Neuron (in vitro differentiated cells): ENCODE data around the gene SNX8.

Experiments used
- H2AFZ ChIP-seq: one replicate; pipeline ENCODE4 v1.6.1; 2013; ENCODE audit warnings: low read depth, mild to moderate bottlenecking, inconsistent platforms, low read length, moderate library complexity
- H3K27me3 ChIP-seq: one replicate; pipeline ENCODE4 v1.6.1; 2013; ENCODE audit warnings: low read length; ENCODE audit not compliant: insufficient read depth
- H3K36me3 ChIP-seq: one replicate; pipeline ENCODE4 v1.6.1; 2013; ENCODE audit warnings: low read length; ENCODE audit not compliant: insufficient read depth
- H3K4me1 ChIP-seq: one replicate; pipeline ENCODE4 v1.6.1; 2013; ENCODE audit warnings: low read length; ENCODE audit not compliant: insufficient read depth
- H3K4me3 ChIP-seq: 2 replicates; pipeline ENCODE4 v1.5.1; 2013; ENCODE audit warnings: mild to moderate bottlenecking, low read length, moderate library complexity
- H3K9me3 ChIP-seq: one replicate; pipeline ENCODE4 v1.6.1; 2013; ENCODE audit warnings: low read length

Gene SNX8

GRCh38 chr7:2259480-2259879 is 54.8 kb downstream of the SNX8 start:
- Histone ChIP-seq H3K9me3 (no peaks in the 10 kb centered on the region), H3K27me3 (no peaks in the 10 kb centered on the region), H3K4me3 (no peak overlapping the region), H2AFZ (no peak overlapping the region), H3K36me3 (peaks cover 23% of the 10 kb centered on the region), H3K4me1 (no peaks in the 10 kb centered on the region)

- H2AFZ ChIP-seq: no peak overlapping the region
- no peaks in the 10 kb centered on the region for H3K4me1 ChIP-seq
- H3K36me3 ChIP-seq: peaks cover 24% of the 10 kb centered on the region
- no peaks in the 10 kb centered on the region for H3K27me3 ChIP-seq
- H3K9me3 ChIP-seq: no peaks in the 10 kb centered on the region
- H3K4me3 ChIP-seq: no peak overlapping the region
Observed at GRCh38 chr7:2258661-2259365, 55.4 kb downstream of the SNX8 start.

- no peak overlapping the region for H3K4me3 ChIP-seq
- no peaks in the 10 kb centered on the region for H3K27me3 ChIP-seq
- no peak overlapping the region for H2AFZ ChIP-seq
Observed at GRCh38 chr7:2257651-2258050, 56.6 kb downstream of the SNX8 start.

GRCh38 chr7:2257046-2257551 is 57.1 kb downstream of the SNX8 start:
- Histone ChIP-seq H3K9me3 (no peaks in the 10 kb centered on the region), H3K4me1 (no peaks in the 10 kb centered on the region), H3K36me3 (peaks cover 23% of the 10 kb centered on the region), H2AFZ (no peak overlapping the region), H3K27me3 (no peaks in the 10 kb centered on the region), H3K4me3 (no peak overlapping the region)

More at GRCh38 chr7:2257651-2258050, 56.6 kb downstream of the SNX8 start:
- H3K4me1 ChIP-seq: no peaks in the 10 kb centered on the region
- H3K36me3 ChIP-seq: peaks cover 23% of the 10 kb centered on the region
- no peaks in the 10 kb centered on the region for H3K9me3 ChIP-seq

- no peak overlapping the region for H3K4me3 ChIP-seq
- no peaks in the 10 kb centered on the region for H3K9me3 ChIP-seq
- H3K27me3 ChIP-seq: no peaks in the 10 kb centered on the region
- H3K4me1 ChIP-seq: no peaks in the 10 kb centered on the region
- no peak overlapping the region for H2AFZ ChIP-seq
- H3K36me3 ChIP-seq: peaks cover 27% of the 10 kb centered on the region
Observed at GRCh38 chr7:2256306-2257045, 57.8 kb downstream of the SNX8 start.

GRCh38 chr7:2255145-2256139 is 58.8 kb downstream of the SNX8 start:
- Histone ChIP-seq H3K27me3 (no peaks in the 10 kb centered on the region), H2AFZ (no peak overlapping the region), H3K4me3 (no peak overlapping the region), H3K4me1 (no peaks in the 10 kb centered on the region), H3K9me3 (no peaks in the 10 kb centered on the region), H3K36me3 (peaks cover 33% of the 10 kb centered on the region)

- no peaks in the 10 kb centered on the region for H3K27me3 ChIP-seq
- peaks cover 33% of the 10 kb centered on the region for H3K36me3 ChIP-seq
- no peak overlapping the region for H2AFZ ChIP-seq
- H3K4me1 ChIP-seq: no peaks in the 10 kb centered on the region
- no peak overlapping the region for H3K4me3 ChIP-seq
- H3K9me3 ChIP-seq: no peaks in the 10 kb centered on the region
Observed at GRCh38 chr7:2254429-2255144, 59.7 kb downstream of the SNX8 start.

GRCh38 chr7:2253525-2254244 is 60.6 kb downstream of the SNX8 start:
- Histone ChIP-seq H3K36me3 (peaks cover 33% of the 10 kb centered on the region), H3K9me3 (no peaks in the 10 kb centered on the region), H3K27me3 (no peaks in the 10 kb centered on the region), H2AFZ (no peak overlapping the region), H3K4me1 (no peaks in the 10 kb centered on the region), H3K4me3 (no peak overlapping the region)

- no peak overlapping the region for H3K4me3 ChIP-seq
- no peaks in the 10 kb centered on the region for H3K27me3 ChIP-seq
- H3K4me1 ChIP-seq: no peaks in the 10 kb centered on the region
- H3K9me3 ChIP-seq: no peaks in the 10 kb centered on the region
- H3K36me3 ChIP-seq: peaks cover 33% of the 10 kb centered on the region
- H2AFZ ChIP-seq: no peak overlapping the region
Observed at GRCh38 chr7:2253021-2253420, 61.2 kb downstream of the SNX8 start.

GRCh38 chr7:2251841-2252771 is 62.1 kb downstream of the SNX8 start:
- Histone ChIP-seq H3K27me3 (no peaks in the 10 kb centered on the region), H3K4me3 (no peak overlapping the region), H3K36me3 (peaks cover 29% of the 10 kb centered on the region), H2AFZ (no peak overlapping the region), H3K4me1 (no peaks in the 10 kb centered on the region), H3K9me3 (no peaks in the 10 kb centered on the region)

- Histone ChIP-seq H3K36me3 (peaks cover 29% of the 10 kb centered on the region), H2AFZ (no peak overlapping the region), H3K4me3 (no peak overlapping the region), H3K9me3 (no peaks in the 10 kb centered on the region), H3K4me1 (no peaks in the 10 kb centered on the region), H3K27me3 (no peaks in the 10 kb centered on the region)
Observed at GRCh38 chr7:2251381-2251780, 62.9 kb downstream of the SNX8 start.
